GM10847 (cell line): ENCODE data around the gene PLEKHA8.

Experiments used
- POLR2A ChIP-seq: IDR thresholded peaks from 2 replicates; pipeline ENCODE4 v1.6.1; 2011; ENCODE audit not compliant: insufficient read length; ENCODE audit errors: extremely low read depth

The PLEKHA8 gene

DNA sequence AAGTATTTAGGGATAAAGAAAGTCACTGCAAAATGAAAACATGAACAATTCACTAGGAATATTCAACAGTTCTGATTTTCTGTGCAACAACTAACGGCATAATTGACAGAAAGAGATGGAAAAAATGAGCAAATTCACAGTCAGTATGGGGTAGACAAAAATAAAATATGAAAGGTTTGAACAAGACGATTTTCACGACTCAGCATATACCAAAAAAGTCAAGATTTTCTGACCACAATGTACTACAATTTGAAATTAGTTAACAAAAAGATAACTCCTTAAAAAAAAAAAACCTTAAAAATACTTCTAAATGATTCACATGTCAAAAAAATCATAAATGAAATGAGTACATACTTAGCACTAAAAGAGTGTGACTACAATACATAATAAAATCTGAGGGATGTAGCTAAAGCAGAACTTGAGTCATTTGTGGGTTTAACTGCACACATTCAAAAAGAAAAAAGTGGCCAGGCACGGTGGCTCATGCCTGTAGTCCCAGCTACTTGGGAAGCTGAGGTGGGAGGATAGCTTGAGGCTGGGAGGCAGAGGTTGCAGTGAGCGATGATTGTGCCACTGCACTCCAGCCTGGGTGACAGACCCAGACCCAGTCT is 84.0 kb downstream of the PLEKHA8 start:
- TF ChIP-seq POLR2A: no peak

DNA sequence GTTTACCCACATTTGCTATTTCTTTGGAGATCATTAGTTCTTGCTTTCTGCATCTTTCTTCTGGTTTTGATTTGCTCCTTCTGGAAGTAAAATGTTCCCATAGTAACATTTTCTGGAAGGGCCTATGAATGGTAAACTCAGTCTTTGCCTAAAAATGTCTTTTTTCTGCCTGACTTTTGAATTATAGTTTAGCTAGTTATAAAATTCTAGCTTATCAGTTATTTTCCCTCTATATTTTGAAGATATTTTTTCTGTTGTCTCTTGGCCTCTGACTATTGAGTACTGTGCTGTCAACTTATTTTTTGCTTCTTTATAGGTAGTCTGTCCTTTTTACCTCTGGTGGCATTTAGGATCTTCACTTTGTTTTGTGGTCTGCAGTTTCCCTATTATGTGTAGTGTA is 84.9 kb downstream of the PLEKHA8 start:
- no peak for TF ChIP-seq POLR2A

DNA sequence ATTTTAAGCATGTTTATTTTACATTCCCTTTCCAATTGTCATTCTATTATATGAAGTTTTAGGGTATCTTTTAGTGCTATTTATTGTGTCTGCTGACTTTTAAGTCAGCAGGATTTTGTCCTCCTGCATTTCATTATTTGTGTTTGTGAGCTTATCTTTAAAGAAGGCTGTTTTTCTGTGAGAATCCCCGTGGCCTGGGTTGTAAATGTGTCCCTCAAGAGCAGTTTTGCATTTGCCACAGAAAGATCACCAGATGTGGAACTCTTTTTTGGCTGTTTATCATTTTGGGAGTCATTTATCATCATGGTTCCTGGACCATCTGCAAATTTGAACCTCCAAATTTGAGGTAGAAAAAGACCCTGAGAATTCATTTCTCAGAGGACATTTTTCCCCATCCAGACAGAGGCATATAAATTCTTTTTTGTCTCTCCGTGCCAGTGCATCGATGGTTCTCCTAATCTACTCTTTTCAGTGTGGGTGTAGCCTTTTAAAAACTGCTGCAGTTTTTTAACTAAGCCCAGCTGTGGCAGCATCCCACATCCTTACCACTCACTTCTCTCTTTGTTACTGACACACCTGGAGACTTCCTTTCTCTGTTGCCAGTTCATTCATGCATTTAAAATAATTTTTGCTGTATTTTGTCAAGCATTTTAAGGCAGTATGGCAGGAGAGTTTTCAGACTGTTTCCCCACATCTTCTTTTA is 86.5 kb downstream of the PLEKHA8 start:
- TF ChIP-seq POLR2A: no peak

DNA sequence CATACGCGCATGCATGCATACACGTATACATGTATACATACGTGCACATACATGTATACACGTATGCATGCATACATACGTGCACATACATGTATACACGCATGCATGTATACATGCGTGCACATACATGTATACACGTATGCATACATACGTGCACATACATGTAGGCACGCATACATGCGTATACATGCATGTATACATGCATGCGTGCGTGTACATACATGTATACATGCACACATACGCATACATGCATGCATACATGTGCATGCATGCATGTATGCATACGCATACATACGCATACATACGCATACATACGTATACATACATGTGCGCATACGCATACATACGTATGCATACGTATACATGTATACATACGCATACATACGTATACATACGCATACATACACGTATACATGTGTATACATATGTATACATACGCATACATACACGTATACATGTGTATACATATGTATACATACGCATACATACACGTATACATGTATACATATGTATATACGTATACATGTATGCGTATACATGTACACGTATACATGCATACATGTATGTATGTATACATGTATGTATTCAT is 87.6 kb downstream of the PLEKHA8 start:
- no peak for TF ChIP-seq POLR2A

GRCh38 chr7:30116771-30117170 is 88.6 kb downstream of the PLEKHA8 start:
- TF ChIP-seq POLR2A: no peak

DNA sequence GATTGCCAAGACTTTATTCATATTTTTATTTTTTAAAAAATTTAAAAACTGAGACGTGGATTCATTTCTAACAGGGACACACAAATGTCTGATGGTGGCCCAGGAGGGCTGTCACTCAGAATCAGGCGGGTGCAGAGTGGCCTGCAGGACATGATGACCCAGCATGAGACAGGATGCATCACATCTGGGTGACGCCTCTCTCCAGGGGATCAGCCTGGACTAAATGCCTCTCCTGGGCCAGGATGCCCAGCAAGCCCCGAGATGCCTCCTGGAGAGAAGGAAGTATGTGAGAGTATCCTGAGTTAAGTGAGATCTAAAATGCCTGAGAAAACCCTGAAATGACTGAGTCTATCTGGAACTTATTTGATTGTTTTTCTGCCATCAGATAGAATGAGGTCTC is 89.7 kb downstream of the PLEKHA8 start:
- no peak for TF ChIP-seq POLR2A

DNA sequence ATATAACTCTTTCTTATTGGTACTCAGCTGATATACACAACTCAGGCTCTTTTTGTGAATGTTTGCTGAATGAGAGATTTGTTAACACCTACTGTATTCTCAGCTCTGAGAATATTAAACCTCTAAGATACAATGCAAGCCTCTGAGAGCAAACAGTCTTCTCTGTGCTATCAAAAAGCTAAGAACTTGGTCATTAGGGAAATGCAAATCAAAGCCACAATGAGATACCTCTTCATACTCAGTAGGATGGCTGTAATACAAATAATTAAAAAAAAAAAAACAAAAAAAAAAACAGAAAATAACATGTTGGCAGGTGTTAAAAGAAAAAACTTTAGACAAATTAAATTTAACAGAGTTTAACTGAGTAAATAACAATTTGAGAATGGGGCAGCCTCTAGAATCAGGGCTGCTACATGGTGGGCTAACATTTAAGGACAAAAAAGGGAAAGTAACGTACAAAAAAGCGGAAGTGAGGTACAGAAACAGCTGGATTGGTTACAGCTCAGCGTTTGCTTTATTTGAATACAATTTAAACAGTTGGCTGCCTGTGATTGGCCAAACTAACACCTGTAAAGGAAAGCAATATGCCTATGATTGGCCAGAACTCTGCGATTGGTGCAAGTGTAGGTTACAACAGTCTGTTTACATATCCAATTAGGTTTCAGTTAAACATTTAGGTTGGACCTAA is 91.8 kb downstream of the PLEKHA8 start:
- TF ChIP-seq POLR2A: no peak

DNA sequence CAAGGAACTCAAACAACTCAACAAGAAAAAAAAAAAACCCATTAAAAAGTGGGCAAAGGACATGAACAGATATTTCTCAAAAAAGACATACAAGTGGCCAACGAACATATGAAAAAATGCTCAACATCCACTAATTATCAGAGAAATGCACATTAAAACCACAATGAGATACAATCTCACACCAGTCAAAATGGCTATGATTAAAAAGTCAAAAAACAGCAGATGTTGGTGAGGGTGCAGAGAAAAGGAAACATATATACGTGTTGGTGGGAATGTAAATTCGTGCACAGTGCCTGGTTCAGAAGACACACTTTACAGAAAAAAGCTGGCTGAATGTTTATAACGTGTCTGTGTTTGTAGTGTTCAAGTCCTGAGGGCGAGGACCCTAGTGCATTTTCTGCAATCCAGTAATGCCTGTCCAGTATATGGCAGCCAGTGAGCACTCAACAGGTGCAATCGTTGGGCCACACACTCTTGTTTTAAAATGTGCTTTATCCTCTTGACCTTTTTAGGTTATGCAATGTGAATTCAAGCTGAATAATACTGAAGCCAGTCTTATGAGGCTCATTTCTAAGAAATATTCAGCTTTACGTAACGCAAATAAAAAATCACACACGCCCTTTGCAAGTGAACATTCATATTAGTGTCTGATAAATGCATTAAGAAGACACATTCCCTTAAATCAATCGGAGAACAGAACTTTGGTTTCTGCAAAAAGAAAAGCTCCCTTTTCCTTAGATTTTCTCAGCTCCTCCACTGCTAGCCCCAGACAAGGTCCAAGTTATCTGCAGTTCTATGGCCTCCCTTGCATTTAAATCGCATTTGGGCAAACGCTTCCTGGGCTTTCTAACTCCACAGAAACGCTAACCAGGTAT is 105.8 kb downstream of the PLEKHA8 start:
- TF ChIP-seq POLR2A: no peak

DNA sequence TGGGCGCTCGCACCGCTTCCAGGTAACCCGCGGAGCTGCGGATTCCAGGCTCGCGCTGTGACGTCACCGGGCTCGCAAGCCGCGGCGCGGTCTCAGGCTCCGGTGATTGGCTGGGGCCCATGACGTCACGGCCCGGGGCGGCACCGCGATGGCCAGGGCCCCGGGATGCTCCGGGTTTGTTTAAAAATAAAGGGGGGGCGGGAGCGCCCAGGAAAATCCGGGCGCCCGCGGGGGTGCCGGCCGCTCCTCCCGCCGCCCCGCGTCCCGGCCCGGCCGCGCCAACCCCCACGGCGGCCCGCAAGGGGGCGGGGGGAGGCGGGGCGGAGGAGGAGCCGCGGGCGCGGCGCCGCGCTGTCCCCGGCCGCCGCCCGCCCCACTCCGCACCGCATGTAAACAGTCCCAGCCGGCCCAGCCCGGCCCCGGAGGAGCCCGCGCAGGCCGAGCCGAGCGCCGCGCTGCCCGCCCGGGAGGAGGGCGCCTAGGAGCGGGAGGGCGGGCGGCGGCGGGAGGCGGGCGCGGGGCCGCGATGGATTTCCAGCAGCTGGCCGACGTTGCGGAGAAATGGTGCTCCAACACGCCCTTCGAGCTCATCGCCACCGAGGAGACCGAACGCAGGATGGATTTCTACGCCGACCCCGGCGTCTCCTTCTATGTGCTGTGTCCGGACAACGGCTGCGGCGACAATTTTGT is 106.5 kb downstream of the PLEKHA8 start, which contains the start of gene MTURN:
MTURN (plus strand) TSS at position 376 of the 690 bp plus-strand sequence; CDS start at position 527, 151 bp downstream.
- TF ChIP-seq POLR2A: no peak

GRCh38 chr7:30135301-30136116 is 107.3 kb downstream of the PLEKHA8 start:
- no peak for TF ChIP-seq POLR2A

- no peak for TF ChIP-seq POLR2A
Observed at GRCh38 chr7:30136117-30136731, 108.0 kb downstream of the PLEKHA8 start.

- TF ChIP-seq POLR2A: no peak
Observed at GRCh38 chr7:30136743-30137485, 108.7 kb downstream of the PLEKHA8 start.

- TF ChIP-seq POLR2A: no peak
Observed at GRCh38 chr7:30139836-30140384, 111.7 kb downstream of the PLEKHA8 start.
